Measurements from ENCODE around the gene TBC1D17. TPM values are rescaled to one million over a fixed set of nuclear protein-coding genes. Genes with fewer than 3 reads are reported as not detected.

Gene TBC1D17
- polyA plus RNA-seq, 3 donors = 32.9 to 42.0 (median 37.2) TPM

GRCh38 chr19:49860336-49861102 is 17.0 kb upstream of the TBC1D17 start:
- no peak for DNase-seq (ENCODE audit: low read depth in 3 of 3, low spot score in 2 of 3)

DNA sequence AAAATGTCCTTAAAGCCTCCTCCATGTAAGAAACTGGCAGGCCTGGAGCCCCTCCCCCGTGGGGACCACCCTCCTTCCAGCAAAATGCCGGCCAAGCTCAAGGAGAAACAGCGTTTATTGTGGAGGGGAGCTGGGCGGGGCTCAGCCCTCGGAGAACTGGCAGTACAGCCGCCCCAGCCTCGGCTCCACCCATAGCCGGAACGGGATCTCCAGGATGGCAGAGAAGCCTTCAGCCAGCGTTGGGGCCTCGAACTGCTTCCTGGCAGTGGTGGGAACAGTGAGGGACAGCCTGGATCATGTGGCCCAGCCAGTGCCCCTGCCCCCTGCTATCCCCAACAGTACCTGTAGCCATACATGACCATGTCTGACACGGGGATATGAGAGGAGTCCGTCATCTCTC is 16.4 kb upstream of the TBC1D17 start:
- DNase-seq (ENCODE audit: low read depth in 3 of 3, low spot score in 2 of 3) = no peak

DNA sequence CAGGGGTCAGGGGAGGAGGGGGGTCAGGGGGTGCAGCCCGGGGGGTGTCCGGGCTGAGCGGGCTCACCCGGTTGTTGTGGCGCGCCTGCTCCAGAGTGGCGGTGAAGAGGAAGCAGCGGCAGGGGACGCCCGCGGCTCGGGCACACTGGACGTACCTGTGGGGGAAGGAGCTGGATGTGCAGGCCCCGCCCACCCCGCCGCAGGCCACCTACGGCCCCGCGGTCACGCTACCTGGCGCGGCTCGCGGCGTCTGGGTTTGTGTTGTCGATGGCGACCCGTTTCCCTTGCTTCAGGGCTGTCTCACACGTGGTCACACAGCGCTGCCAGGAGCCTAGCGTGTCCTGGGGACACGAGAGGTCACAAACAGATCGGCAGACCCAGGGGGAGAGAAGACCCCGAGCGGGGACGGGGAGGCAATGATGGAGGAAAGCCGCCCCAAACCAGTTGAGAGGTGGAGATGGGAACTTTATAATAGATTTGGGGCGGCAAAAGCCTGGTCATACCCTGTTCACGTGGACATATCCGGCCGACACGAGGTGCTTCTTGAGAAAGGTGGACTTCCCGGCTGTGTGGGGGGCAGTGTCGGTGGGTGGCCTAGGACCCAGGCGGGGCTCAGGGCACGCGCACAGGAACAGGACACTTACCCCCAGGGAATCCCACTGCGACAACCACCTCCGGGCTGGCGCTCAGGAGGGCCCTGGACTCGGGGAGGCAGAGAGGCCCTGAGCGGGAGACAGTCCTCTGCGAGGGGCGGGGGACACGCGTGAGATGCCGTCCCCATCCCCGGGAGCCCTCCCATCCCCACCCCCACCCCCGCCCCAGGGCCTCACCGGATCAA is 15.7 kb upstream of the TBC1D17 start:
- DNase-seq (ENCODE audit: low read depth in 3 of 3, low spot score in 2 of 3) = no peak

- no peak for DNase-seq (ENCODE audit: low read depth in 3 of 3, low spot score in 2 of 3)
These were observed 14.9 kb upstream of the TBC1D17 start for GRCh38 chr19:49862391-49863253.

DNA sequence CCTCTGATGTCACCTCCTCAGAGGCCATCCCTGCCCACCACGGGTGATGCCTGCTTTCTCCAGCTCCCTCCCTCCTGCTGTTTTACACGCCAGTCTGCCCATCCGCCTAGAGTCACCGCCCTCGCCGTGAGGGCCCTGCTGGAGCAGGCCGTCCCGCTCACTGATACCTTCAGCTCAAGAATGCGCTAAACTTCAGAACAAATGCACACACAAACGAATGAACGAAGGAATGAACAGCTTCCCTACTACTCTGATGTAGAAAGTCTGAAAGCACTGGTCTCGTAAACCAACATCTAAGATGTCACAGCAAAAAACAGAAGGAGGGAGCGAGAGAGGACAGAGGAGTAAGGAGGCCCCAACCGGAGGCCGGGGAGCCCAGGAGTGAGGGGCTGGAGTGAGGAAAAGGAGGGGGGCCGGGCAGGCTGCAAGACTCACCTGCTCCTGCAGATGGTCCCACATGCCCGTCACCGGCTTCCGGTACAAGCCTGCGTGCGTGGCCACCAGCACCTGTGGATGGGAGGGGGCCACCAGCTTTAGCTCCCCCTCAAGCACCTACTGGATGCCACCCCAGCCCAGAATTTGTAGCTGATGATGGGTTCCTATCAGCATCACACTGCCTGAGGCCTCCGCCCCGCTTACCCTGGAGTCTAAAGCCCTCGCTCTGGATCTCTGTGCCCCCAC is 14.1 kb upstream of the TBC1D17 start:
- no peak for DNase-seq (ENCODE audit: low read depth in 3 of 3, low spot score in 2 of 3)

- no peak for DNase-seq (ENCODE audit: low read depth in 3 of 3, low spot score in 2 of 3)
These were observed 13.6 kb upstream of the TBC1D17 start for GRCh38 chr19:49863935-49864320.

DNA sequence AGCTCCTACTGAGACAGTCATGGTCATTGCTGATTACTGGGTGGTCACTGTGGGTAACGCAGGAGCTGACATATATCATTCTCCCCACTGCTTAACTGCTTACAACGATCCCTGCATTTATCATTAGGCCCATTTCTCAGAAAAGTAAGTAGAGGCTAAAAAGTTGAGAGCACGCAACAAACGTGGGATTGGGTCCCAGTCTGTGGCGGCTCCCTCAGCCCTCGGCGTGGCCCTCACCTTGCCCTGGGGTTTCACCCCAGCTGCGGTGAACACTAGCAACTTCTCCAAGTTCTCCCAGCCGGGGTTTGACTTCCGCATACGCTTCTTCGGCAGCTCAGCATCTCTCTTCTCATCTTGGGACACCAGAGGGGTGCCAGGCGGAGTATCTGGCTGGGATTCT is 12.6 kb upstream of the TBC1D17 start:
- DNase-seq (ENCODE audit: low read depth in 3 of 3, low spot score in 2 of 3) = no peak

GRCh38 chr19:49866933-49867782 is 10.3 kb upstream of the TBC1D17 start, which contains the start of gene PNKP:
TSS of gene PNKP (minus strand) at chr19:49867576. CDS start at chr19:49867204, 372 bp downstream.
- DNase-seq (ENCODE audit: low read depth in 3 of 3, low spot score in 2 of 3) = peak in 2 of 3 donors; percentile 82 to 88

GRCh38 chr19:49869009-49869483 is 8.5 kb upstream of the TBC1D17 start:
- no peak for DNase-seq (ENCODE audit: low read depth in 3 of 3, low spot score in 2 of 3)

- peak; percentile 98 to 99 (median 99) for DNase-seq (ENCODE audit: low read depth in 3 of 3, low spot score in 2 of 3)
These were observed 7.8 kb upstream of the TBC1D17 start for GRCh38 chr19:49869484-49870308.

DNA sequence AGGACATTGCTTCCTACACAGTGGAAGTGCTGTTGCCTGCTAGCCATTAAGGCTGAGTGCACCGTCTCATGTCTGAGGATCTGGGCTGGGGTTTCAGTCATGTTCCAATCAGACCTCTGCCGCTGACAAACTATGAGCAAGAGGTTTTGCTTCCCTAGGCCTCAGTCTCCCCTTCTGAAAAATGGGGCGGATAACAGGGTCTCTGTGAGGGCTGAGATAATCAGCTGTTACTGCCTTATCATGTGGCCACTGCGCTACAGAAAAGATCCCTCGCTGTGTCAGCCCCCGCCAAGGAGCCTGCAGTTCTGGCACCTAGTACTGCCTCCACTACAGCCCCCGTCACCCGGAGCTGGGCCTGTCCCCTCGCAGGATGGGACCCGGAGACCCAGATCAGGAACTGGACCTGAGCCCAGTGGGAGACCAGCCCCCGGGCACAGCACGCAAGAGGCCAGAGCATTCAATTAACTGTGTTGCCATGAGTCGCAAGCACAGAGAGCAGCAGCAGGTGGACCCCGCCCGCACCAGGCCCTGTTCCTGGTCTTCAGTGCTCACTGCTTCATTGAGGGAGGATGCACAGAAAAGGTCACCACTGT is 7.1 kb upstream of the TBC1D17 start:
- DNase-seq (ENCODE audit: low read depth in 3 of 3, low spot score in 2 of 3) = no peak

DNA sequence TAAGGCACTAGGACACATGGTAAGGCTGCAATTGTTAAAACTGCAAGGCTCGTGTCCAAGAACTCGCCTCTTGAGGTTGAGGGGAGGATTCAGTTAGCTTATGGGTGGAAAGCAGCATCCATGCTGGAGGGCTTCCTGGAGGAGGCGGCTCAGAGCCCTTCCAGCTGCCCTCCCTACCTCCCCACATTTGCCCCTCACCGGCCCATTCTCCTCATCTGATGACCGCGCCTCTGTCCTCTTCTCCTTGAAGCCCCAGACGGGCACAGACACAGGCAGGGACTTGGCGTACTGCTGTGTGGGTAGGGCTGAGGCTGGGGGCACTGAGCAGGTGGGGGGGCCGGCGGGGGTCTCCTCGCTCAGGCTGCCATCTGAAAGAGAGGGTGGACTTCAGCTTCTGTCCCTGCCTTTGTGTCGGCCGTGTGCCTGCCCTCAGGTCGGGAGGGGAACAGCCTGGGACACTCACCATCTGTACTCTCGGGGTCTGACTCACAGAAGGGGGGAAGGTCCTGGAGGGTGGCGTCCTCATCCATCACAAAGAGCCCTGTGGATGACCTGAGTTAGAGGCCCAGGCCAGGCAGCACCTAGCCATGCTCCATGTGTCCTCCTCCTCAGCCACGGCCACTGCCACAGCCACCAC is 6.0 kb upstream of the TBC1D17 start:
- DNase-seq (ENCODE audit: low read depth in 3 of 3, low spot score in 2 of 3) = no peak

DNA sequence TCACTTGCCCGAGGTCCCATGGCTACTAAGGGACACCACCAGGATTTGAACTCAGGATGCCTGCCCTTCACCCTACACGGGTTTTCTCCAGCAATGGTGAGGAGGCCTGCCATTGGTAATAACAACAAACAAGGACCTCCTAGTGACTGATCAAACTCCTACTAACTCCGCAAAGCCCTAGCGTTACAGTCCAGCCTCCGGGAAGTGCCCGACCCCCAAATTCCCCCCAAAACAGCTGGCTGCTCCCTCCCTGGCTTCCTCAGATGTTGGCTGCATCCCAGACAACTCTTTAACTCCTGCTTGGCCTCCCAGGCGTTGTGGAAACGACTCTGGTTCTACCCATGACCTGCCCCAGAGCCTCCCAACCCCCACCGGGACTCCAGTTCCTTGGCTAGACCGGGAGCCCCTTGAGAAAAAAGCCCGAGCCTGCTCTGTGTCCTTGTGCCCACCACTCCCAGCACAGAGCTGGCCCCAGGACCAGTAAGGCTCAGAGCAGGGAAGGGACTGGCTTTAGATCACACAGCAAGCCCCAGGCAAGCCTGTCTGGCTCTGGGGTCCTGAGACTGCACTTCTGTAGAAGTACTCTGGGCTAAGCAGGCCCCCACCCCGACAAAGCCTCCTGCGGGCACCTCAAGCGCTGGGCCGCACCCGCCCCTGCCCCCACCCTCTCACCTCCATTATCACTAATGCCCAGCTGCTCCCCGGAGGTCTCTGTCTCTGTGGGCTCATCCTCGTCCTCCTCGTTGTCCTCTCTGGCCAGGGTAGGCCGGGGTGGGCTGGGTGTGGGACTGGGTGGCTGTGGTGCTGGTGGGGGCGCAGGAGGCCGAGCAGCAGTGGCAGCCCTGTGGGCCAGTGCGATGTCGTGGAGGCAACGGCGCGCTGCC is 5.0 kb upstream of the TBC1D17 start:
- DNase-seq (ENCODE audit: low read depth in 3 of 3, low spot score in 2 of 3) = no peak

GRCh38 chr19:49873129-49873521 is 4.4 kb upstream of the TBC1D17 start:
- DNase-seq (ENCODE audit: low read depth in 3 of 3, low spot score in 2 of 3) = no peak

- no peak for DNase-seq (ENCODE audit: low read depth in 3 of 3, low spot score in 2 of 3)
These were observed 3.7 kb upstream of the TBC1D17 start for GRCh38 chr19:49873834-49874233.

- DNase-seq (ENCODE audit: low read depth in 3 of 3, low spot score in 2 of 3) = no peak
These were observed 2.9 kb upstream of the TBC1D17 start for GRCh38 chr19:49874503-49875157.

Data from right renal cortex interstitium (tissue), 3 donors.